Natural killer cell (primary cell): ENCODE data around the gene KIF1B. TPM values are rescaled to one million over a fixed set of nuclear protein-coding genes. Genes with fewer than 3 reads are reported as not detected.
"Not testable (repeated sequence)": the region's sequence is repeated elsewhere in the genome, so short reads cannot be mapped to it uniquely, and the experiment has no call there.

Source experiments
- ATAC-seq, 3 donors: fragments of 150-1000 bp in 2 of 3; fragments of 200-7000 bp in 1 of 3; cut with Tn5 transposase; 1 replicate in 1 of 3; 2 replicates in 2 of 3; pipeline ENCODE4 v1.10.0; 2021; ENCODE audit warnings: mild to moderate bottlenecking in 2 of 3, moderate library complexity in 2 of 3
- DNase-seq, 2 donors: peaks; one replicate each; pipeline versions ENCODE4 v3.0.0 to v3.0.0-alpha.2; 2013 to 2021; ENCODE audit warnings: mixed read lengths in 1 of 2
- H3K27ac ChIP-seq: one replicate; pipeline ENCODE4 v1.5.1; 2013; ENCODE audit warnings: mild to moderate bottlenecking, low read length
- H3K27me3 ChIP-seq: one replicate; pipeline ENCODE4 v1.6.1; 2013; ENCODE audit warnings: low read length; ENCODE audit not compliant: control insufficient read depth, insufficient read depth
- H3K36me3 ChIP-seq: one replicate; pipeline ENCODE4 v1.6.1; 2013; ENCODE audit warnings: low read length; ENCODE audit not compliant: control insufficient read depth, insufficient read depth
- H3K4me1 ChIP-seq: one replicate; pipeline ENCODE4 v1.6.1; 2013; ENCODE audit warnings: low read length; ENCODE audit not compliant: control insufficient read depth, insufficient read depth
- H3K4me3 ChIP-seq: one replicate; pipeline ENCODE4 v1.5.1; 2013; ENCODE audit warnings: low read length
- H3K9me3 ChIP-seq: one replicate; pipeline ENCODE4 v1.6.1; 2013; ENCODE audit warnings: low read length; ENCODE audit not compliant: control insufficient read depth, insufficient read depth
- H3K27ac Mint-ChIP-seq, 2 donors: one replicate each; pipeline ENCODE4 v1.8.0; 2022; ENCODE audit warnings: mild to moderate bottlenecking in 2 of 2, mixed read lengths in 2 of 2, moderate library complexity in 1 of 2
- H3K27me3 Mint-ChIP-seq, 2 donors: one replicate each; pipeline ENCODE4 v1.8.0; 2022; ENCODE audit warnings: low read depth in 2 of 2, mixed read lengths in 2 of 2
- H3K36me3 Mint-ChIP-seq: one replicate; pipeline ENCODE4 v1.8.0; 2022; ENCODE audit warnings: mixed read lengths
- H3K4me1 Mint-ChIP-seq, 2 donors: one replicate each; pipeline ENCODE4 v1.8.0; 2022; ENCODE audit warnings: mixed read lengths in 2 of 2
- H3K4me3 Mint-ChIP-seq: one replicate; pipeline ENCODE4 v1.8.0; 2022; ENCODE audit warnings: mild to moderate bottlenecking, moderate library complexity, mixed read lengths
- H3K9me3 Mint-ChIP-seq, 2 donors: one replicate each; pipeline ENCODE4 v1.8.0; 2022; ENCODE audit warnings: mixed read lengths in 2 of 2
- WGBS: methylation state at CpG from one replicate; pipeline ENCODE4 v1.1.7; 2013; ENCODE audit warnings: missing lambda C conversion rate; ENCODE audit not compliant: insufficient coverage; 5-methylcytosine and 5-hydroxymethylcytosine counted together
- intact Hi-C: fragments of 100-400 bp; cut with micrococcal nuclease; formaldehyde crosslinking; loops from one replicate; pipeline ENCODE4 v1.14.2; 2022
- total RNA-seq, 4 donors: library from RNA; stranded (reverse); fragments of 120-200 nt in 1 of 4; gene quantifications; one replicate each; pipeline versions ENCODE4 v1.2.3 to v1.2.4, GENCODE V29; 2013 to 2022
- TF ChIP-seq, protein P1 (sequence below): fragments of 200-600 bp; IDR thresholded peaks from one replicate; pipeline ENCODE4 v1.8.0; 2022; ENCODE audit warnings: antibody characterized with exemption

KIF1B gene
- total RNA-seq, 3 donors from 2014 or later (not counting 1 experiment from before 2014, with no cell fraction given), result 15.2 to 22.0 (median 16.3) TPM

GRCh38 chr1:10250663-10251062, 40.3 kb downstream of the KIF1B start:
- no peak overlapping the region for H3K4me3 ChIP-seq
- TF ChIP-seq, protein P1, sequence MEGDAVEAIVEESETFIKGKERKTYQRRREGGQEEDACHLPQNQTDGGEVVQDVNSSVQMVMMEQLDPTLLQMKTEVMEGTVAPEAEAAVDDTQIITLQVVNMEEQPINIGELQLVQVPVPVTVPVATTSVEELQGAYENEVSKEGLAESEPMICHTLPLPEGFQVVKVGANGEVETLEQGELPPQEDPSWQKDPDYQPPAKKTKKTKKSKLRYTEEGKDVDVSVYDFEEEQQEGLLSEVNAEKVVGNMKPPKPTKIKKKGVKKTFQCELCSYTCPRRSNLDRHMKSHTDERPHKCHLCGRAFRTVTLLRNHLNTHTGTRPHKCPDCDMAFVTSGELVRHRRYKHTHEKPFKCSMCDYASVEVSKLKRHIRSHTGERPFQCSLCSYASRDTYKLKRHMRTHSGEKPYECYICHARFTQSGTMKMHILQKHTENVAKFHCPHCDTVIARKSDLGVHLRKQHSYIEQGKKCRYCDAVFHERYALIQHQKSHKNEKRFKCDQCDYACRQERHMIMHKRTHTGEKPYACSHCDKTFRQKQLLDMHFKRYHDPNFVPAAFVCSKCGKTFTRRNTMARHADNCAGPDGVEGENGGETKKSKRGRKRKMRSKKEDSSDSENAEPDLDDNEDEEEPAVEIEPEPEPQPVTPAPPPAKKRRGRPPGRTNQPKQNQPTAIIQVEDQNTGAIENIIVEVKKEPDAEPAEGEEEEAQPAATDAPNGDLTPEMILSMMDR, result no peak
- Mint-ChIP-seq H3K27me3 (no peaks in the 10 kb centered on the region), H3K27ac (no peak overlapping the region), H3K4me1 (peaks cover 5% of the 10 kb centered on the region in 2 donors), H3K9me3 (no peaks in the 10 kb centered on the region), H3K36me3 (no peaks in the 10 kb centered on the region), H3K4me3 (no peak overlapping the region)
- no peaks in the 10 kb centered on the region for H3K36me3 ChIP-seq
- no peaks in the 10 kb centered on the region for H3K27me3 ChIP-seq
- no peaks in the 10 kb centered on the region for H3K9me3 ChIP-seq
- no peak overlapping the region for H3K27ac ChIP-seq
- 98% methylated on average over 7 of the region's 7 CpGs for WGBS
- intact Hi-C loops, result no loop called here
- DNase-seq (no peak), ATAC-seq (no peak)
- no peaks in the 10 kb centered on the region for H3K4me1 ChIP-seq

- DNase-seq, result not testable (repeated sequence)
These were observed 41.1 kb downstream of the KIF1B start for GRCh38 chr1:10251325-10252108.

GRCh38 chr1:10252508-10252907, 42.1 kb downstream of the KIF1B start:
- TF ChIP-seq, protein P1, result no peak
- no peaks in the 10 kb centered on the region for H3K9me3 Mint-ChIP-seq
- intact Hi-C loops, result no loop called here
- no peak overlapping the region for H3K4me3 Mint-ChIP-seq
- H3K27me3 Mint-ChIP-seq, result no peaks in the 10 kb centered on the region
- Histone ChIP-seq H3K9me3 (no peaks in the 10 kb centered on the region), H3K4me1 (no peaks in the 10 kb centered on the region), H3K36me3 (no peaks in the 10 kb centered on the region), H3K27ac (no peak overlapping the region), H3K4me3 (no peak overlapping the region), H3K27me3 (no peaks in the 10 kb centered on the region)
- H3K36me3 Mint-ChIP-seq, result no peaks in the 10 kb centered on the region
- ATAC-seq (no peak), DNase-seq (no peak)
- no peak overlapping the region for H3K27ac Mint-ChIP-seq
- WGBS, result 97% methylated on average over 6 of the region's 6 CpGs
- peaks cover 5% of the 10 kb centered on the region in 2 donors for H3K4me1 Mint-ChIP-seq

More at GRCh38 chr1:10251325-10252108, 41.1 kb downstream of the KIF1B start:
- H3K4me3 Mint-ChIP-seq, H3K4me1 ChIP-seq, H3K4me3 ChIP-seq, H3K27ac ChIP-seq, H3K9me3 ChIP-seq, ATAC-seq, intact Hi-C loops, H3K9me3 Mint-ChIP-seq, H3K36me3 ChIP-seq, H3K4me1 Mint-ChIP-seq, H3K27me3 Mint-ChIP-seq, H3K27ac Mint-ChIP-seq, H3K27me3 ChIP-seq, H3K36me3 Mint-ChIP-seq: not testable (repeated sequence)
- WGBS, result 89% methylated on average over 5 of the region's 9 CpGs

DNA sequence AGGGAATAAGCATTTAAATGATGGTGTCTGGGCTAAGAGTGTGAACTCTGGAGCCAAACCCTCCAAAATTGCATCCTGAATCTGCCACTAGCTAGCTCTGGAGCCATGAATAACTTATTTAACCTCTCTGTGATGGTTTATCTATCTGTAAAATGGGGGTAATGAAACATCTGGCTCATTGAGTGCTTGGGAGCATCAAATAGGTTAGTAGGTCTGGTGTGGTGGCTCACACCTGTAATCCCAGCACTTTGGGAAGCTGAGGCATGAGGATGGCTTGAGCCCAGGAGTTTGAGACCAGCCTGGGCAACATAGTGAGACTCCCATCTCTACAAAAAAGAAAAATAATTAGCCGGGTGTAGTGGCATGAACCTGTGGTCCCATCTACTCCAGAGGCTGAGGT, 42.8 kb downstream of the KIF1B start:
- TF ChIP-seq, protein P1, result no peak
- Mint-ChIP-seq H3K27me3 (no peaks in the 10 kb centered on the region), H3K4me3 (no peak overlapping the region), H3K9me3 (no peaks in the 10 kb centered on the region), H3K36me3 (no peaks in the 10 kb centered on the region), H3K4me1 (peaks cover 5% of the 10 kb centered on the region in 2 donors), H3K27ac (no peak overlapping the region)
- H3K27ac ChIP-seq, result no peak overlapping the region
- intact Hi-C loops, result no loop called here
- 78% methylated on average over 1 of the region's 1 CpG for WGBS
- H3K4me3 ChIP-seq, result no peak overlapping the region
- no peak for ATAC-seq
- no peaks in the 10 kb centered on the region for H3K4me1 ChIP-seq
- H3K36me3 ChIP-seq, result no peaks in the 10 kb centered on the region
- H3K27me3 ChIP-seq, result no peaks in the 10 kb centered on the region
- no peak for DNase-seq
- no peaks in the 10 kb centered on the region for H3K9me3 ChIP-seq
